CD4-positive, CD25-positive, alpha-beta regulatory T cell (primary cell): ENCODE results near the gene FOXL3. TPM values are rescaled to one million over a fixed set of nuclear protein-coding genes. Genes with fewer than 3 reads are reported as not detected.

Experiments used
- ATAC-seq, 2 donors: fragments of 150-1000 bp; cut with Tn5 transposase; one replicate each; pipeline ENCODE4 v1.10.0; 2021; ENCODE audit warnings: low read depth in 2 of 2, moderate number of reproducible peaks in 2 of 2, moderate library complexity in 1 of 2
- DNase-seq, 3 donors: peaks; one replicate each; pipeline versions ENCODE4 v3.0.0 to v3.0.0-alpha.2; 2012 to 2022; ENCODE audit warnings: mixed read lengths in 1 of 3
- H3K27ac ChIP-seq: one replicate; pipeline ENCODE4 v1.7.0; 2013; ENCODE audit warnings: mild to moderate bottlenecking, low read length; ENCODE audit not compliant: insufficient read depth, poor library complexity, severe bottlenecking
- H3K27me3 ChIP-seq: one replicate; pipeline ENCODE4 v1.7.0; 2013; ENCODE audit warnings: low read length; ENCODE audit not compliant: control insufficient read depth, insufficient read depth
- H3K36me3 ChIP-seq: one replicate; pipeline ENCODE4 v1.7.0; 2013; ENCODE audit warnings: mild to moderate bottlenecking, low read length, moderate library complexity; ENCODE audit not compliant: control insufficient read depth, insufficient read depth
- H3K4me1 ChIP-seq: 2 replicates; pipeline ENCODE4 v1.7.0; 2013; ENCODE audit warnings: mild to moderate bottlenecking, low read length; ENCODE audit not compliant: insufficient read depth, control insufficient read depth, poor library complexity, severe bottlenecking
- H3K4me3 ChIP-seq: one replicate; pipeline ENCODE4 v1.7.0; 2013; ENCODE audit warnings: low read depth, mild to moderate bottlenecking, low read length, moderate library complexity
- H3K9me3 ChIP-seq, 2 experiments: 1 replicate in 1 of 2; 2 replicates in 1 of 2; pipeline ENCODE4 v1.7.0; 2013; ENCODE audit warnings: low read length in 2 of 2, mild to moderate bottlenecking in 1 of 2, moderate library complexity in 1 of 2; ENCODE audit not compliant: control insufficient read depth in 2 of 2
- H3K27ac Mint-ChIP-seq, 3 donors: one replicate each; pipeline ENCODE4 v1.8.0; 2020 to 2022; ENCODE audit warnings: mild to moderate bottlenecking in 3 of 3, mixed read lengths in 3 of 3, moderate library complexity in 2 of 3
- H3K27me3 Mint-ChIP-seq: one replicate; pipeline ENCODE4 v1.8.0; 2022; ENCODE audit warnings: mild to moderate bottlenecking, mixed read lengths
- H3K36me3 Mint-ChIP-seq: one replicate; pipeline ENCODE4 v1.8.0; 2020; ENCODE audit warnings: mixed read lengths
- H3K4me1 Mint-ChIP-seq, 4 donors: one replicate each; pipeline ENCODE4 v1.8.0; 2020 to 2022; ENCODE audit warnings: mixed read lengths in 4 of 4, mild to moderate bottlenecking in 1 of 4
- H3K4me3 Mint-ChIP-seq, 4 donors: one replicate each; pipeline ENCODE4 v1.8.0; 2020 to 2022; ENCODE audit warnings: mild to moderate bottlenecking in 4 of 4, mixed read lengths in 4 of 4, moderate library complexity in 3 of 4
- H3K9me3 Mint-ChIP-seq, 7 donors: one replicate each; pipeline ENCODE4 v1.8.0; 2020 to 2022; ENCODE audit warnings: mixed read lengths in 7 of 7, mild to moderate bottlenecking in 3 of 7, moderate library complexity in 2 of 7
- polyA plus RNA-seq, 4 donors: library from polyadenylated mRNA; unstranded; fragments of 300-500 nt; fragmentation: Illumina TruSeq; gene quantifications; one replicate each; pipeline ENCODE4 v1.2.3, GENCODE V29; 2021
- total RNA-seq: library from RNA; stranded (reverse); gene quantifications from one replicate; pipeline ENCODE4 v1.2.3, GENCODE V29; 2022

The FOXL3 gene
- total and polyA plus RNA-seq, 5 donors from 2014 or later: not detected

- no peaks in the 10 kb centered on the region for H3K9me3 ChIP-seq
- no peak overlapping the region for H3K27ac Mint-ChIP-seq
- no peak overlapping the region for H3K27ac ChIP-seq
- H3K9me3 Mint-ChIP-seq: no peaks in the 10 kb centered on the region
- H3K4me1 Mint-ChIP-seq: no peaks in the 10 kb centered on the region
- peaks cover 8% of the 10 kb centered on the region for H3K27me3 ChIP-seq
- no peak overlapping the region for H3K4me3 Mint-ChIP-seq
- H3K4me3 ChIP-seq: no peak overlapping the region
- no peaks in the 10 kb centered on the region for H3K4me1 ChIP-seq
- no peaks in the 10 kb centered on the region for H3K36me3 Mint-ChIP-seq
- H3K27me3 Mint-ChIP-seq: peaks cover 35% of the 10 kb centered on the region
- DNase-seq: no peak
- ATAC-seq: no peak
- no peaks in the 10 kb centered on the region for H3K36me3 ChIP-seq
These were observed 688 bp upstream of the FOXL3 start for GRCh38 chr7:289209-289755.

- Mint-ChIP-seq H3K4me3 (no peak overlapping the region), H3K36me3 (no peaks in the 10 kb centered on the region), H3K27me3 (peaks cover 34% of the 10 kb centered on the region), H3K4me1 (no peaks in the 10 kb centered on the region), H3K9me3 (no peaks in the 10 kb centered on the region), H3K27ac (no peak overlapping the region)
- ATAC-seq (no peak), DNase-seq (no peak)
- H3K27me3 ChIP-seq: peaks cover 8% of the 10 kb centered on the region
- H3K4me3 ChIP-seq: no peak overlapping the region
- no peaks in the 10 kb centered on the region for H3K4me1 ChIP-seq
- no peak overlapping the region for H3K27ac ChIP-seq
- no peaks in the 10 kb centered on the region for H3K36me3 ChIP-seq
- no peaks in the 10 kb centered on the region for H3K9me3 ChIP-seq
These were observed 793 bp downstream of the FOXL3 start for GRCh38 chr7:290554-291372.

- Mint-ChIP-seq H3K4me3 (no peak overlapping the region), H3K9me3 (no peaks in the 10 kb centered on the region), H3K4me1 (no peaks in the 10 kb centered on the region), H3K27me3 (peaks cover 31% of the 10 kb centered on the region), H3K36me3 (no peaks in the 10 kb centered on the region), H3K27ac (no peak overlapping the region)
- DNase-seq (no peak), ATAC-seq (no peak)
- H3K9me3 ChIP-seq: no peaks in the 10 kb centered on the region
- H3K27me3 ChIP-seq: peaks cover 8% of the 10 kb centered on the region
- no peak overlapping the region for H3K4me3 ChIP-seq
- no peak overlapping the region for H3K27ac ChIP-seq
- no peaks in the 10 kb centered on the region for H3K36me3 ChIP-seq
- H3K4me1 ChIP-seq: no peaks in the 10 kb centered on the region
These were observed 1.6 kb downstream of the FOXL3 start for GRCh38 chr7:291373-292092.

GRCh38 chr7:292226-292625 lies 2.3 kb downstream of the FOXL3 start:
- H3K27me3 ChIP-seq: peaks cover 8% of the 10 kb centered on the region
- H3K4me1 Mint-ChIP-seq: no peaks in the 10 kb centered on the region
- H3K36me3 Mint-ChIP-seq: no peaks in the 10 kb centered on the region
- no peaks in the 10 kb centered on the region for H3K9me3 Mint-ChIP-seq
- no peak overlapping the region for H3K27ac ChIP-seq
- no peaks in the 10 kb centered on the region for H3K4me1 ChIP-seq
- no peak for ATAC-seq
- DNase-seq: no peak
- H3K9me3 ChIP-seq: no peaks in the 10 kb centered on the region
- no peaks in the 10 kb centered on the region for H3K36me3 ChIP-seq
- no peak overlapping the region for H3K27ac Mint-ChIP-seq
- no peak overlapping the region for H3K4me3 Mint-ChIP-seq
- H3K27me3 Mint-ChIP-seq: peaks cover 30% of the 10 kb centered on the region
- H3K4me3 ChIP-seq: no peak overlapping the region

- Mint-ChIP-seq H3K4me1 (no peaks in the 10 kb centered on the region), H3K4me3 (no peak overlapping the region), H3K36me3 (no peaks in the 10 kb centered on the region), H3K9me3 (no peaks in the 10 kb centered on the region), H3K27me3 (peaks cover 26% of the 10 kb centered on the region), H3K27ac (no peak overlapping the region)
- no peak for ATAC-seq
- DNase-seq: no peak
- Histone ChIP-seq H3K9me3 (no peaks in the 10 kb centered on the region), H3K27ac (no peak overlapping the region), H3K27me3 (peaks cover 8% of the 10 kb centered on the region), H3K4me3 (no peak overlapping the region), H3K4me1 (no peaks in the 10 kb centered on the region), H3K36me3 (no peaks in the 10 kb centered on the region)
These were observed 2.9 kb downstream of the FOXL3 start for GRCh38 chr7:292826-293225.

- DNase-seq: no peak
- Histone ChIP-seq H3K27me3 (peaks cover 8% of the 10 kb centered on the region), H3K9me3 (no peaks in the 10 kb centered on the region), H3K4me1 (no peaks in the 10 kb centered on the region), H3K4me3 (no peak overlapping the region), H3K27ac (no peak overlapping the region), H3K36me3 (no peaks in the 10 kb centered on the region)
- Mint-ChIP-seq H3K36me3 (no peaks in the 10 kb centered on the region), H3K4me3 (no peak overlapping the region), H3K27me3 (peaks cover 19% of the 10 kb centered on the region), H3K4me1 (no peaks in the 10 kb centered on the region), H3K27ac (no peak overlapping the region), H3K9me3 (no peaks in the 10 kb centered on the region)
- no peak for ATAC-seq
These were observed 3.9 kb downstream of the FOXL3 start for GRCh38 chr7:293681-294439.

- H3K4me3 ChIP-seq: no peak overlapping the region
- Mint-ChIP-seq H3K9me3 (no peaks in the 10 kb centered on the region), H3K27me3 (peaks cover 15% of the 10 kb centered on the region), H3K4me3 (no peak overlapping the region), H3K27ac (no peak overlapping the region), H3K36me3 (no peaks in the 10 kb centered on the region), H3K4me1 (no peaks in the 10 kb centered on the region)
- peaks cover 8% of the 10 kb centered on the region for H3K27me3 ChIP-seq
- H3K27ac ChIP-seq: no peak overlapping the region
- DNase-seq: no peak
- no peaks in the 10 kb centered on the region for H3K4me1 ChIP-seq
- no peaks in the 10 kb centered on the region for H3K9me3 ChIP-seq
- no peak for ATAC-seq
- no peaks in the 10 kb centered on the region for H3K36me3 ChIP-seq
These were observed 4.6 kb downstream of the FOXL3 start for GRCh38 chr7:294440-295154.
